HG03442 (cell line): Measurements from ENCODE around the gene RPS21.
"Not testable (repeated sequence)": the region's sequence is repeated elsewhere in the genome, so short reads cannot be mapped to it uniquely, and the experiment has no call there.

Experiments used
- ATAC-seq: cut with Tn5 transposase; IDR thresholded peaks from one replicate; pipeline ENCODE4 v1.9.1; 2021; ENCODE audit warnings: mild to moderate bottlenecking, moderate library complexity; ENCODE audit not compliant: unreplicated experiment

RPS21 gene

DNA sequence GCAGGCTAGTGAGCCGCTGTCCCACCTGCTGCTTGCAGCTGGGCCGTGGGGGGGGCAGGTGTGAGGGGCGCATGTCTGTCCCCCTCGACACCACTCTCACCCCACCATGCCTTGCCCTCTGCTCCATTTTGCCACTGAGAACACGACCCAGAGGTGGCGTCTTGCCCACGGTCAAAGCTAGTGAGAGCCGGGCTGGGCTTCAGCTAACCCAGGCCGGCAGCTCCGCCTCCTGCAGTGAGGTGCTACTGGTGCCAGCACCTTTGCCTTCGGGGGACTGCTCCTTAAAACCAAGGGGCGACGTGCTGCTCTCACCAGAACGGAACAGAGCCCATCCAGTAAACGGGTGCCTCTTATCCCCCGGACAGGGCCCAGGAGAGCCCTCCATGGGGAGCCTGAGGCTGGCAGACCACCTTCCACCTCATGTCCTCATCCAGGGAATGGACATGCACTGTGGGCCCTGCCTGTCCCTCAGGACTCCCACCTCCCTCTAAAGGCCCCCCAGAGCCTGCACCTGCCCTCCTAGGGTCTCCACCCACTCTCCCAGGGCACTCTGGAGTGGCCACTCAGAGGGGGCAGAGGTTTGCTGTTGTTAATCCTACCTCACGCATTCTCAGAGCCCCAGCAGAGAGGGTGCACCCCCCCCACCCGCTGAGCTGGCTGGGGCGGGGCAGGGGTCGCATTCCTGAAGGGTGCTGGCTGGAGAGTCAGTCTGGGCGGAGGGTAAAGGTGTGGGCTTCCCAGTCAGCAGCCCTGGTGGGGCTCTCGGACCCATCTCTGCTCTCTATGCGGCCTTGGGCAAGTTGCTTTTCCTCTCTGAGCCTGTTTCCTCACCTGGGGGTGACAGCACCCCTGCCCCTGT is 37.6 kb downstream of the RPS21 start:
- no peak for ATAC-seq

DNA sequence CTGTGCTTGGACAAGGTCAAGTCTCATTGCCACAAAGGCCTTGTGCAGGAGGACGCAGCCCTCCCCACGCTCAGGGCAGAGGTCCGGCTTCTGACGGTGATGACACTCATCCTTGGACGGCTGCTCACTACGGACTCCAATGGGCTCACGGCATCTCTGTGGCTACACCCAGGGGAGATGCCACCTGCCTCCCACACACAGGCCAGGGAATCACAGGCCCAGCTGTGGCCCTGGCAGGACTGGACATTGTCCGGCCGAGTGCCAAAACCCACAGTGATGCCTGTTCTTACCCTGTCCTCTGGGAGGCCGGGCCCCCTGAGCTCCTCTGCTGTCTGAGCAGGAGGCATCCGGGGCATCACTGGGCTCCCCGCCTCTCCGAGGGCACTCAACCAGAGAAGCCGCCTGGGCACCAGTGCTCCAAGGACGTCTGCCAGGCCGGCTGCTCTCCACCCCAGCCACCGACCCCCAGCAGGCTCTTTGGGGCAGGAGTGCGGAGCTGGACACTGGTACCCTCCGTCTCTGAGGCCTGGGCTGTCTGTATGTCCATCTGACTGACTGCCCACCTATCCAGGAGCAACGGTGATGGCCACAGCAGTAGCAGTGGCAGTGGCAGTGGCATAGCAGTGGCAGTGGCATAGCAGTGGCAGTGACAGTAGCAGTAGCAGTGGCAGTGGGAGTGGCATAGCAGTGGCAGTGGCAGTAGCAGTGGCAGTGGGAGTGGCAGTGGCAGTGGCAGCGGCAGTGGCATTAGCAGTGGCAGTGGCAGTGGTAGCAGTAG is 38.6 kb downstream of the RPS21 start:
- ATAC-seq = no peak

DNA sequence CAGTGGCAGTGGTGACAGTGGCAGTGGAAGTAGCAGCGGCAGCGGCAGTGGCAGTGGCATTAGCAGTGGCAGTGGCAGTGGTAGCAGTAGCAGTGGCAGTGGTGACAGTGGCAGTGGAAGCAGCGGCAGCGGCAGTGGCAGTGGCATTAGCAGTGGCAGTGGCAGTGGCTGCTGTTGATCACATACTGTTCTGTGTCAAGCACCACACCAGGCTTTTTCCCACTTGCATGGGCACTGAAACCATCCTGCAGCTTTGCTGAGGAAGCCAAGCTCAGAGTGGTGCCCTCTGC is 39.1 kb downstream of the RPS21 start:
- not testable (repeated sequence) for ATAC-seq

DNA sequence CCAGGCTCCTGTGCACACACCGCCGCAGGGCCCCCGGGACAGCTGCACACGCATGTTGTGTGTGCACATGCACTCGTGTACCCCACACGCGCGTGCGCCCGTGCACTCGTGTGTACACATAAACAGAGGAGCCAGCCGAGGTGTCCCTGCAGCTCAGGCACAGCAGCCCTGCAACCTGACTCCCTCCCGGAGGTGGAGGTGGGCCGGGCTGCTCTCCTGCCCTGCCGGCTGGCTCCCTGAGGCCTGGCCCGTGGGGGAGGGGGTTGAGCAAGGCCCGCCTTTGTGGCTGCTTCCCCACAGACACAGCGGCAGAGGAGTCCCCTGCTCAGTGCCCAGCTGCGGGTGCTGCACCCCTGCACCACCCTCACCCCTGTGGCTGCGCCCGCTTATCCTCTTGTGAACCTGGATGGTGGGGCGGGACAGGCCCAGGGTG is 39.8 kb downstream of the RPS21 start:
- no peak for ATAC-seq

- no peak for ATAC-seq
Observed at GRCh38 chr20:62427172-62428001, 40.5 kb downstream of the RPS21 start, which contains the start of gene RBBP8NL. Gene RBBP8NL (minus strand): TSS chr20:62427539. CDS start chr20:62419647, 7,892 bp downstream.

GRCh38 chr20:62428002-62428372 is 41.1 kb downstream of the RPS21 start:
- ATAC-seq = no peak

GRCh38 chr20:62428396-62429295 is 41.7 kb downstream of the RPS21 start:
- no peak for ATAC-seq

DNA sequence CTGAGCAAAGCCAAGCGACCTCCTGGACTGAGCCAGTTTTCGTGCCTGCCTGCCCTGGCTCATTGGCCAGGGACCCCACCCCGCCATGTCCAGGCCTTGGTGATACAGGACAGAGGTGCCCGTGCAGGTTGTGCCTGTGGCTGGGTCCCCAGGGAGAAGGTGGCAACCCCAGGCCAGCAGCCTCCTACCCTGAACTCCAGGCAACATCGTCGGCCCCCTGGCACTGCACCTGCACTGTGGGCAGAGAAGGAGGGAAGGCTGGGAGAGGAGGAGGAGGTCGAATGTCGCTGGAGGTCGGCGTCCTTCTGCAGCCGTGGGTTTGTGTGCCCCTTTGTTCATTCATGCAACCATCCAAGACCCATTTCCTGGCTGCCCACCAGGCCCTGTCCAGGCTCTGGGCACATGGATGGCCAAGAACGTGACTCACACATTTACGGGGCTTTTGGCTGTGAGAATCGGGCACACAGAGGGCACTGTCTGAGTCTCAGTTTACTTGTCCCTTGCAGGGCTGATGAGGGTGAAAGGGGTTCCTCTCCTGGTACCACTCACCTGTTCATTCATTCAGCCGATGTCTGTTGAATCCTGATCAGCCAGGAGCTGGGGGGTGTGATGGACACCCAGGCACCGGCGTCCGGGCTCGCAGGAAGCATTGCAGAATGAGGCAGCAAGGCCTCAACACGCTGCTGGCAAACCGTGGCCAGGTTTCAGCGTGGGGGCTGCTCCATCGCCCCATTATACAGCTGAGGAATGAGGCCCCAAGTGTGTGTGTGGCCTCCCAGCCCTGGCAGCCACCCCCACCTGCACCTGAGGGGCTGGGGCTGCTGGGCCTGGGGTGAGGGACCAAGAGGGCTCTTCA is 42.8 kb downstream of the RPS21 start:
- ATAC-seq = no peak

GRCh38 chr20:62430311-62430853 is 43.5 kb downstream of the RPS21 start:
- no peak for ATAC-seq

- no peak for ATAC-seq
Observed at GRCh38 chr20:62430866-62431447, 44.1 kb downstream of the RPS21 start.

DNA sequence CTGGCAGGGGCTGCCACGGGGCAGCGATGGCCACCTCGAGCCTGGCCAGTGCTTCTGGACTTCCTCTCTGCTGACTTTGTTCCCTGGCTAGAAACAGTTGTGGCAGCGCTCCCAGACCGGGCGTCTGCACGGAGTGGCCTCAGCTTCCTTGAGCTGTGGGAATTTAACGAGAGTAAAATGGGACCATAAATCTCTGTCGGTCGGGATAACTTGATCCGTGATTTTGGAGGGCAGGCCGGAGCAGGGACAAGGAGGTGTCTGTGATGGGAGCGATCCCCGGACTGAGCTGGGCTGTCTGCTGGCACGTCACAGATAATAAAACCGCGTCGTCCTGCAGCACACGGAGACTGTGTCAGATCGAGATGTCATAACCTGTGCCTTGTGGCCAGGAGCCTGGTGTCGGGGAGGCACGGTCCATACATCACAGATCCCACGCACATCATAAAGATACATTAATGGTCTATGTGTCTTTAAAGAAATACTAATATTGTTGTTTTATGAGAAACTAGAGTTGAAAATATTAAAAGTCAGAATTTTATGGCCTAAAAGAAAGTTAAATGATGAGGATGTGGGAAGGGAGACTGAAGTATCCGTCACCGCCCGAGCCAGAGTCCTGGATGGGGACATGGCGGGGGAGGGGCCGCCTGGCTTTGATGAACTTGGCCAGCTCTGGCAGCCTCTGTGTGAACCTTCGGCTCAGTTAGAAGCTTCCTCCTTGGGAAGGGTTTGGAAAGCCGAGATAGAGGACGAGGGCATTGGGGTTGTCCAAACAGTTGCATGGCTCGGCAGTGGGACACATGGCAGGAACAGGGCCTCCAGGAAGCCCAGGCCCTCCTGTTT is 47.0 kb downstream of the RPS21 start:
- ATAC-seq = no peak

GRCh38 chr20:62436692-62437091 is 49.8 kb downstream of the RPS21 start:
- ATAC-seq = no peak

- no peak for ATAC-seq
Observed at GRCh38 chr20:62437496-62437895, 50.6 kb downstream of the RPS21 start.

DNA sequence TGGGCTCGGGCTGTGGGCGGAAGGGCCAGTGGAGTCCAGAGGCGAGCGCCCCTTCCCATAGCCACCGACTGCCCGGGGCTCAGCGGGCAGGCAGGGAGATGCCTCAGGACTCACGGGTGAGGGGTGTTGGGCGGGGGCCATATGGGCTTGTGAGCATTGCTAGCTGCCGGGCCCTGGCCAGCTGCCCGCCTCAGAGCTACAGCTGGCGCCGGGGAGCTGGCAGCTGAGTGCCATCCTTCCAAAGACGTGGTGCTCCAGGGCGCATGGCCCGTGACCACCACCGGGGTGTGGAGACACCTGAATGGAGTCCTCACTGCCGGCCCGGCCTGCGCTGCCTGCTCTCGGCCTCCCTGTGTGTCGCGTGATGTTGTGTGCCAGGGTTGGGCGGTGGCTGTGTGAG is 51.0 kb downstream of the RPS21 start:
- ATAC-seq = no peak
